NCI-H1930 (cell line): Measurements from ENCODE around the gene AFAP1L2.

ENCODE experiments used
- DNase-seq, 2 experiments: peaks; one replicate each; lab custom pipeline; 2025; lab: John Stamatoyannopoulos, UW

The AFAP1L2 gene

GRCh38 chr10:114313139-114313538 lies 91.2 kb downstream of the AFAP1L2 start:
- DNase-seq, result no peak

GRCh38 chr10:114311496-114312209 lies 92.6 kb downstream of the AFAP1L2 start:
- no peak for DNase-seq

- no peak for DNase-seq
These were observed 93.3 kb downstream of the AFAP1L2 start for GRCh38 chr10:114311023-114311422.

- no peak for DNase-seq
These were observed 94.0 kb downstream of the AFAP1L2 start for GRCh38 chr10:114310346-114310745.

GRCh38 chr10:114309364-114309651 lies 95.0 kb downstream of the AFAP1L2 start:
- no peak for DNase-seq

GRCh38 chr10:114308531-114309363 lies 95.6 kb downstream of the AFAP1L2 start:
- DNase-seq, result no peak

- DNase-seq, result no peak
These were observed 96.6 kb downstream of the AFAP1L2 start for GRCh38 chr10:114307731-114308130.

GRCh38 chr10:114306116-114306973 lies 98.0 kb downstream of the AFAP1L2 start:
- no peak for DNase-seq

GRCh38 chr10:114305521-114305925 lies 98.8 kb downstream of the AFAP1L2 start:
- DNase-seq, result no peak

GRCh38 chr10:114304571-114305421 lies 99.5 kb downstream of the AFAP1L2 start:
- DNase-seq, result peak; percentile 56 to 67

GRCh38 chr10:114304017-114304570 lies 100.2 kb downstream of the AFAP1L2 start:
- DNase-seq, result peak; percentile 53 to 63

- DNase-seq, result no peak
These were observed 100.7 kb downstream of the AFAP1L2 start for GRCh38 chr10:114303556-114303955.

- DNase-seq, result no peak
These were observed 102.2 kb downstream of the AFAP1L2 start for GRCh38 chr10:114301951-114302710.

- no peak for DNase-seq
These were observed 103.1 kb downstream of the AFAP1L2 start for GRCh38 chr10:114301177-114301576.

- DNase-seq, result no peak
These were observed 104.2 kb downstream of the AFAP1L2 start for GRCh38 chr10:114300036-114300645.

- no peak for DNase-seq
These were observed 107.1 kb downstream of the AFAP1L2 start for GRCh38 chr10:114297136-114297705.

GRCh38 chr10:114295393-114295792 lies 108.9 kb downstream of the AFAP1L2 start:
- no peak for DNase-seq

GRCh38 chr10:114294549-114294948 lies 109.8 kb downstream of the AFAP1L2 start:
- DNase-seq, result no peak

GRCh38 chr10:114293075-114293474 lies 111.2 kb downstream of the AFAP1L2 start:
- no peak for DNase-seq

GRCh38 chr10:114291516-114291915 lies 112.8 kb downstream of the AFAP1L2 start:
- no peak for DNase-seq
